ENCODE results near the gene SBF2.

GRCh38 chr11:10091314-10092045 is 202.5 kb downstream of the SBF2 start:
- TF ChIP-seq CTCF (conservative IDR thresholded peaks at IDR 0.05) (no peak), ZFX (IDR thresholded peaks at IDR 0.05) (no peak)

All from C4-2B (cell line).